ENCODE measurements around the gene PRPSAP2. TPM values are rescaled to one million over a fixed set of nuclear protein-coding genes. Genes with fewer than 3 reads are reported as not detected.

Gene PRPSAP2
- total RNA-seq, 2 experiments from 2014 or later = 63.0 to 63.7 TPM

- no peaks in the 10 kb centered on the region for H3K27me3 Mint-ChIP-seq
- H3K9me3 Mint-ChIP-seq = no peaks in the 10 kb centered on the region
- DNase-seq = no peak
- H3K36me3 Mint-ChIP-seq (ENCODE audit: low read depth) = peaks cover 53% of the 10 kb centered on the region
- no peak for TF ChIP-seq CTCF (IDR thresholded peaks at IDR 0.05)
- H3K27ac Mint-ChIP-seq = no peak overlapping the region
- no peak for ATAC-seq
- intact Hi-C loops (cut with micrococcal nuclease) = no loop called here
- CTCF ChIA-PET = no interaction called here
- peaks cover 7% of the 10 kb centered on the region for H3K4me1 Mint-ChIP-seq (ENCODE audit: low read depth)
- no peak overlapping the region for H3K4me3 Mint-ChIP-seq
- POLR2A ChIA-PET = no interaction called here
Measured at GRCh38 chr17:18891541-18891940, 33.6 kb downstream of the PRPSAP2 start.

- CTCF ChIA-PET = no interaction called here
- H3K36me3 Mint-ChIP-seq (ENCODE audit: low read depth) = peaks cover 57% of the 10 kb centered on the region
- H3K4me1 Mint-ChIP-seq (ENCODE audit: low read depth) = peaks cover 30% of the 10 kb centered on the region
- no peak overlapping the region for H3K27ac Mint-ChIP-seq
- intact Hi-C loops (cut with micrococcal nuclease) = no loop called here
- ATAC-seq = no peak
- no peak for TF ChIP-seq CTCF (IDR thresholded peaks at IDR 0.05)
- POLR2A ChIA-PET = no interaction called here
- peaks cover 5% of the 10 kb centered on the region for H3K9me3 Mint-ChIP-seq
- no peak for DNase-seq
- H3K4me3 Mint-ChIP-seq = no peak overlapping the region
- no peaks in the 10 kb centered on the region for H3K27me3 Mint-ChIP-seq
Measured at GRCh38 chr17:18896146-18896545, 38.2 kb downstream of the PRPSAP2 start.

GRCh38 chr17:18896947-18897346 is 39.0 kb downstream of the PRPSAP2 start:
- intact Hi-C loops (cut with micrococcal nuclease) = no loop called here
- ATAC-seq = no peak
- POLR2A ChIA-PET = interaction anchor here (1.0 kb wide), 1 partner anchor 36 kb away, joined by 5 read pairs; no protein-coding TSS in a partner anchor
- DNase-seq = no peak
- Mint-ChIP-seq H3K9me3 (peaks cover 5% of the 10 kb centered on the region), H3K27ac (no peak overlapping the region), H3K36me3 (ENCODE audit: low read depth) (peaks cover 57% of the 10 kb centered on the region), H3K4me3 (no peak overlapping the region), H3K4me1 (ENCODE audit: low read depth) (peaks cover 38% of the 10 kb centered on the region), H3K27me3 (no peaks in the 10 kb centered on the region)
- no peak for TF ChIP-seq CTCF (IDR thresholded peaks at IDR 0.05)
- CTCF ChIA-PET = interaction anchor here (1.3 kb wide), 1 partner anchor 65 kb away, joined by 3 read pairs; no protein-coding TSS in a partner anchor

GRCh38 chr17:18904482-18904881 is 46.6 kb downstream of the PRPSAP2 start:
- peaks cover 43% of the 10 kb centered on the region for H3K4me1 Mint-ChIP-seq (ENCODE audit: low read depth)
- H3K36me3 Mint-ChIP-seq (ENCODE audit: low read depth) = peaks cover 45% of the 10 kb centered on the region
- DNase-seq (no peak), ATAC-seq (no peak)
- H3K4me3 Mint-ChIP-seq = no peak overlapping the region
- H3K27me3 Mint-ChIP-seq = no peaks in the 10 kb centered on the region
- H3K27ac Mint-ChIP-seq = no peak overlapping the region
- ChIA-PET POLR2A (interaction anchor here (1.1 kb wide), 1 partner anchor 44 kb away, joined by 3 read pairs; no protein-coding TSS in a partner anchor), CTCF (interaction anchor here (1.2 kb wide), 1 partner anchor 56 kb away, joined by 7 read pairs; no protein-coding TSS in a partner anchor)
- TF ChIP-seq CTCF (IDR thresholded peaks at IDR 0.05) = no peak
- intact Hi-C loops (cut with micrococcal nuclease) = no loop called here
- peaks cover 2% of the 10 kb centered on the region for H3K9me3 Mint-ChIP-seq

GRCh38 chr17:18905226-18905625 is 47.3 kb downstream of the PRPSAP2 start:
- ChIA-PET CTCF (no interaction called here), POLR2A (interaction anchor here (1.1 kb wide), 1 partner anchor 44 kb away, joined by 3 read pairs; no protein-coding TSS in a partner anchor)
- Mint-ChIP-seq H3K4me1 (ENCODE audit: low read depth) (peaks cover 39% of the 10 kb centered on the region), H3K9me3 (peaks cover 2% of the 10 kb centered on the region), H3K36me3 (ENCODE audit: low read depth) (peaks cover 42% of the 10 kb centered on the region), H3K27me3 (no peaks in the 10 kb centered on the region), H3K4me3 (no peak overlapping the region), H3K27ac (no peak overlapping the region)
- intact Hi-C loops (cut with micrococcal nuclease) = no loop called here
- no peak for ATAC-seq
- no peak for TF ChIP-seq CTCF (IDR thresholded peaks at IDR 0.05)
- no peak for DNase-seq

Measured in activated CD8-positive, alpha-beta T cell treated with anti-CD3 and anti-CD28 coated beads for 36 hours (primary cell).